ENCODE data around the gene FNDC3B. TPM values are rescaled to one million over a fixed set of nuclear protein-coding genes. Genes with fewer than 3 reads are reported as not detected.

The FNDC3B gene
- total RNA-seq, 2 donors from 2014 or later = 80.6 to 107 TPM

DNA sequence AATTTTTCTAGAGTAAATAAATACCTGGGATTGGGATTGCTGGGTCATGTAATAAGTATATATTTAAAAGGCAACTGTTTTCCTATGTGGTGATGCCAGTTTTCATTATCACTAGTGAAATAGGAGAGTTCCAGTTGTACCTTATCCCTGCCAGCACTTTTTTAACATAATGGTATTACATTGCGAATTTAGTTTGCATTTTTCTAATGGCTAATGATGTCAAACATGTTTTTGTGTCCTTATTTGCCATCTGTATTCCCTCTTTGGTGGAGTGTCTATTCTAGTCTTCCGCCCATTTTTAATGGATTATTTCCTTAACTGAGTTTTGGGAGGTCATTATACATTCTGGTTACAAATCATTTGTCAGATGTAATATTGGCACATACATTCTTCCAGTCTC is 320.6 kb downstream of the FNDC3B start:
- Histone ChIP-seq H3K36me3 (ENCODE audit: control insufficient read depth, insufficient read depth, low read length) (peaks cover 91% of the 10 kb centered on the region), H3K4me1 (ENCODE audit: control insufficient read depth, insufficient read depth, low read length) (no peaks in the 10 kb centered on the region), H3K9me3 (ENCODE audit: control insufficient read depth, low read length) (no peaks in the 10 kb centered on the region), H3K9ac (ENCODE audit: extremely low read depth, low read length, poor library complexity, severe bottlenecking) (no peak overlapping the region), H3K4me3 (ENCODE audit: low read length) (no peak overlapping the region), H3K27ac (ENCODE audit: low read depth, low read length) (no peak overlapping the region), H3K27me3 (ENCODE audit: control insufficient read depth, insufficient read depth, low read length, poor library complexity, severe bottlenecking) (no peaks in the 10 kb centered on the region)
- Mint-ChIP-seq H3K36me3 (ENCODE audit: low read depth) (peaks cover 67% of the 10 kb centered on the region), H3K9me3 (no peaks in the 10 kb centered on the region), H3K4me1 (no peaks in the 10 kb centered on the region), H3K27me3 (ENCODE audit: insufficient read depth) (no peaks in the 10 kb centered on the region), H3K4me3 (no peak overlapping the region), H3K27ac (no peak overlapping the region)
- DNase-seq = no peak
- TF ChIP-seq, protein P1, sequence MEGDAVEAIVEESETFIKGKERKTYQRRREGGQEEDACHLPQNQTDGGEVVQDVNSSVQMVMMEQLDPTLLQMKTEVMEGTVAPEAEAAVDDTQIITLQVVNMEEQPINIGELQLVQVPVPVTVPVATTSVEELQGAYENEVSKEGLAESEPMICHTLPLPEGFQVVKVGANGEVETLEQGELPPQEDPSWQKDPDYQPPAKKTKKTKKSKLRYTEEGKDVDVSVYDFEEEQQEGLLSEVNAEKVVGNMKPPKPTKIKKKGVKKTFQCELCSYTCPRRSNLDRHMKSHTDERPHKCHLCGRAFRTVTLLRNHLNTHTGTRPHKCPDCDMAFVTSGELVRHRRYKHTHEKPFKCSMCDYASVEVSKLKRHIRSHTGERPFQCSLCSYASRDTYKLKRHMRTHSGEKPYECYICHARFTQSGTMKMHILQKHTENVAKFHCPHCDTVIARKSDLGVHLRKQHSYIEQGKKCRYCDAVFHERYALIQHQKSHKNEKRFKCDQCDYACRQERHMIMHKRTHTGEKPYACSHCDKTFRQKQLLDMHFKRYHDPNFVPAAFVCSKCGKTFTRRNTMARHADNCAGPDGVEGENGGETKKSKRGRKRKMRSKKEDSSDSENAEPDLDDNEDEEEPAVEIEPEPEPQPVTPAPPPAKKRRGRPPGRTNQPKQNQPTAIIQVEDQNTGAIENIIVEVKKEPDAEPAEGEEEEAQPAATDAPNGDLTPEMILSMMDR (conservative IDR thresholded peaks at IDR 0.05) = no peak
- WGBS, 2 experiments (ENCODE audit: insufficient coverage in 1 of 2, insufficient read length in 1 of 2) = 97 to 100% methylated on average over 1 to 2 of the region's 2 CpGs

DNA sequence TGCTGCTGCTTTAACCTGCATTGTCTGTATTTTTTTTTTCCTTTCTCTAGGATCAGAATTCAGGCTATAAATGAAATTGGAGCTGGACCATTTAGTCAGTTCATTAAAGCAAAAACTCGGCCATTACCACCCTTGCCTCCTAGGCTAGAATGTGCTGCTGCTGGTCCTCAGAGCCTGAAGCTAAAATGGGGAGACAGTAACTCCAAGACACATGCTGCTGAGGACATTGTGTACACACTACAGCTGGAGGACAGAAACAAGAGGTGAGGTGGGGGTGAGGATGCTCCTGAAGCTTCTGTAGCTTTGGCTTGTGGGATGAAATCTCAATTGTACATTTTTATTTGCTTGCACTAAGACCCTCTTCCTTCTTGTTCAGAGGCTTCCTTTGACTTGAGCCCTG is 323.2 kb downstream of the FNDC3B start:
- Mint-ChIP-seq H3K36me3 (ENCODE audit: low read depth) (peaks cover 70% of the 10 kb centered on the region), H3K4me3 (no peak overlapping the region), H3K27ac (no peak overlapping the region), H3K27me3 (ENCODE audit: insufficient read depth) (no peaks in the 10 kb centered on the region), H3K9me3 (no peaks in the 10 kb centered on the region), H3K4me1 (no peaks in the 10 kb centered on the region)
- TF ChIP-seq, protein P1 (conservative IDR thresholded peaks at IDR 0.05) = no peak
- Histone ChIP-seq H3K9me3 (ENCODE audit: control insufficient read depth, low read length) (no peaks in the 10 kb centered on the region), H3K27ac (ENCODE audit: low read depth, low read length) (no peak overlapping the region), H3K27me3 (ENCODE audit: control insufficient read depth, insufficient read depth, low read length, poor library complexity, severe bottlenecking) (no peaks in the 10 kb centered on the region), H3K9ac (ENCODE audit: extremely low read depth, low read length, poor library complexity, severe bottlenecking) (no peak overlapping the region), H3K4me3 (ENCODE audit: low read length) (no peak overlapping the region), H3K36me3 (ENCODE audit: control insufficient read depth, insufficient read depth, low read length) (peaks cover 94% of the 10 kb centered on the region), H3K4me1 (ENCODE audit: control insufficient read depth, insufficient read depth, low read length) (no peaks in the 10 kb centered on the region)
- DNase-seq = no peak
- WGBS, 2 experiments (ENCODE audit: insufficient coverage in 1 of 2, insufficient read length in 1 of 2) = 97% methylated on average over 1 of the region's 1 CpG; no CpG with 5 or more reads in 1 of the 2 experiments

DNA sequence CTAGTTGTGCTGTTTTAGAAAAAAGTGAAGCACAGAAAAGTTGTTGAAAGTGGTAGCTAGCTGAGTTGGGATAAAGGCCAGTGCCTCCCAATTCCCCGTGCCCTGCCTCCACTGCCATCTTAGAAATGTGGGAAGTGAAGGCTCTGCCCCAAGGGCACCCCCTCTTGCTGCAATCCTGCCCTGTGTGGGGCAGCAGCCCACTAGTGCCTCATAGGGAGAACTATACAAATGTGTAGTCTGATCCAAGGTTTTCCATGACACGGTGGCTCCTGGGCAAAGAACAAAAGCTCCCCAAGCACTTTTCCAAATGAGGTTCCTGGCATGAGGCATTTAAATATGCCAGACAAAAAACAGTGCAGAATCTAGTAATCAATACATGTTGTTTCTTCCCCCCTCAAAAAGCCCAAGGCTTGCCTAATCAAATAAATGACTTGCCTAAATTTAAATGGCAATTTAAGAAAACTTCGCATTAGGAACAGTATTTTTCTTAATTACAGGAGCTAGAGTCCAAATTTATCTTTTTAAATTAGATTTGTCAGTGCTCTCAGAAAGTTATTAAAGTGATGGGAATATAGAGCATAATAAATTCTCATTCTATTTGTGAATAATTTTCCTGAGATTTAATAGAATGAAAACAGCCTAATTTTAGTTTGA is 325.1 kb downstream of the FNDC3B start:
- H3K27me3 Mint-ChIP-seq (ENCODE audit: insufficient read depth) = no peaks in the 10 kb centered on the region
- H3K27ac ChIP-seq (ENCODE audit: low read depth, low read length) = no peak overlapping the region
- H3K27ac Mint-ChIP-seq = no peak overlapping the region
- H3K9ac ChIP-seq (ENCODE audit: extremely low read depth, low read length, poor library complexity, severe bottlenecking) = no peak overlapping the region
- H3K4me3 ChIP-seq (ENCODE audit: low read length) = no peak overlapping the region
- no peaks in the 10 kb centered on the region for H3K27me3 ChIP-seq (ENCODE audit: control insufficient read depth, insufficient read depth, low read length, poor library complexity, severe bottlenecking)
- 75 to 95% methylated on average over 2 to 3 of the region's 3 CpGs for WGBS, 2 experiments (ENCODE audit: insufficient coverage in 1 of 2, insufficient read length in 1 of 2)
- H3K36me3 Mint-ChIP-seq (ENCODE audit: low read depth) = peaks cover 75% of the 10 kb centered on the region
- TF ChIP-seq, protein P1 (conservative IDR thresholded peaks at IDR 0.05) = no peak
- H3K4me1 ChIP-seq (ENCODE audit: control insufficient read depth, insufficient read depth, low read length) = no peaks in the 10 kb centered on the region
- no peak for DNase-seq
- H3K9me3 Mint-ChIP-seq = no peaks in the 10 kb centered on the region
- no peak overlapping the region for H3K4me3 Mint-ChIP-seq
- no peaks in the 10 kb centered on the region for H3K4me1 Mint-ChIP-seq
- no peaks in the 10 kb centered on the region for H3K9me3 ChIP-seq (ENCODE audit: control insufficient read depth, low read length)
- H3K36me3 ChIP-seq (ENCODE audit: control insufficient read depth, insufficient read depth, low read length) = peaks cover 98% of the 10 kb centered on the region

All from endodermal cell (in vitro differentiated cells).